Panc1 (cell line): Measurements from ENCODE around the gene TMEM50A. TPM values are rescaled to one million over a fixed set of nuclear protein-coding genes. Genes with fewer than 3 reads are reported as not detected.
"Not testable (repeated sequence)": the region's sequence is repeated elsewhere in the genome, so short reads cannot be mapped to it uniquely, and the experiment has no call there.

Source experiments
- ATAC-seq: fragments of 200-7000 bp; cut with Tn5 transposase; 2 replicates; pipeline ENCODE4 v1.9.1; 2020; ENCODE audit warnings: mild to moderate bottlenecking, moderate library complexity
- BruUV-seq: library from RNA; stranded (reverse); fragments of 400-500 nt; replicated peaks from 2 replicates; lab custom pipeline; 2021; lab: Mats Ljungman, UMichigan
- CTCF ChIA-PET: fragments of 300-600 bp; sonication (Branson Sonifier 250); formaldehyde crosslinking; loops from one replicate; lab custom pipeline; 2022; ENCODE audit warnings: antibody characterized with exemption; lab: Charles Lee
- POLR2A ChIA-PET: fragments of 300-600 bp; sonication (Branson Sonifier 250); formaldehyde crosslinking; loops from one replicate; lab custom pipeline; 2022; ENCODE audit warnings: antibody characterized with exemption; lab: Charles Lee
- DNase-seq: peaks from one replicate; pipeline ENCODE4 v3.0.0-alpha.2; 2010; ENCODE audit warnings: low read depth, low spot score
- H3K27ac ChIP-seq: 2 replicates; pipeline ENCODE4 v1.5.1; 2011; ENCODE audit warnings: mild to moderate bottlenecking, low read length, inconsistent platforms
- H3K27me3 ChIP-seq: fragments of 200-500 bp; sonication (Bioruptor generic); 2 replicates; pipeline ENCODE4 v1.6.0; 2014; ENCODE audit warnings: low read length, inconsistent platforms; ENCODE audit not compliant: control insufficient read depth, insufficient read depth
- H3K36me3 ChIP-seq: fragments of 200-500 bp; sonication (Bioruptor generic); 2 replicates; pipeline ENCODE4 v1.5.1; 2014; ENCODE audit warnings: inconsistent platforms, mild to moderate bottlenecking, low read length, moderate library complexity; ENCODE audit not compliant: control insufficient read depth, insufficient read depth
- H3K4me1 ChIP-seq: 2 replicates; pipeline ENCODE4 v1.5.1; 2011; ENCODE audit warnings: inconsistent platforms, mild to moderate bottlenecking, low read length, moderate library complexity; ENCODE audit not compliant: control insufficient read depth, insufficient read depth
- H3K4me3 ChIP-seq, 2 experiments: 2 replicates each; pipeline ENCODE4 v1.5.1; 2011 to 2012; ENCODE audit warnings: low read depth in 2 of 2, low read length in 2 of 2, mild to moderate bottlenecking in 2 of 2, inconsistent platforms in 1 of 2, moderate library complexity in 1 of 2
- H3K9me3 ChIP-seq: fragments of 200-500 bp; sonication (Bioruptor generic); 2 replicates; pipeline ENCODE4 v1.5.1; 2014; ENCODE audit warnings: low read depth, mild to moderate bottlenecking, inconsistent platforms, low read length, moderate library complexity; ENCODE audit not compliant: control insufficient read depth, insufficient read depth
- CTCF ChIP-seq: fragments of 450-650 bp; IDR thresholded peaks from 2 replicates; pipeline ENCODE4 v1.5.1; 2017; ENCODE audit warnings: mild to moderate bottlenecking
- in situ Hi-C: cut with HindIII; loops from 2 replicates; pipeline ENCODE4 v1.10.0; 2016; ENCODE audit warnings: low sequenced_read_pairs, low pct_unique_long_range_greater_than_20kb
- intact Hi-C: fragments of 100-400 bp; cut with micrococcal nuclease; formaldehyde crosslinking; loops from one replicate; pipeline ENCODE4 v1.10.0; 2022; ENCODE audit not compliant: unreplicated experiment
- total RNA-seq: library from RNA; stranded (reverse); gene quantifications from one replicate; pipeline ENCODE4 v1.2.1, GENCODE V29; 2021; ENCODE audit not compliant: unreplicated experiment

The TMEM50A gene
- total RNA-seq, 1 experiment from 2014 or later: 124 TPM

DNA sequence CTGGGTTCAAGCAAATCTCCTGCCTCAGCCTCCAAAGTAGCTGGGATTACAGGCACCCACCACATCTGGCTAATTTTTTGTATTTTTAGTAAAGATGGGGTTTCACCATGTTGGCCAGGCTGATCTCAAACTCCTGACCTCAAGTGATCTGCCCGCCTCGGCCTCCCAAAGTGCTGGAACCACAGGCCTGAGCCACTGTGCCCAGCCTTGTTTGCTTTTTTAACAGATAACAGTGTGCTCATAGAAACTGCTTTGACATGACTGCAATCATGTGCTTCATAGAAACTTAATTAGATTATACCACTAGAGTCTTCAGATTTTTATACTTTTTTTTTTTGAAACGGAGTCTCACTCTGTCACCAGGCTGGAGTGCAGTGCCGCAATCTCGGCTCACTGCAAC, 8.8 kb upstream of the TMEM50A start:
- H3K9me3 ChIP-seq, H3K27me3 ChIP-seq, H3K36me3 ChIP-seq, intact Hi-C loops, H3K4me3 ChIP-seq, H3K27ac ChIP-seq, POLR2A ChIA-PET, BruUV-seq, ATAC-seq, DNase-seq, in situ Hi-C loops, H3K4me1 ChIP-seq: not testable (repeated sequence)
- CTCF ChIA-PET: interaction anchor here (0.6 kb wide), 1 partner anchor 102 kb away, joined by 7 read pairs; no protein-coding TSS in a partner anchor

DNA sequence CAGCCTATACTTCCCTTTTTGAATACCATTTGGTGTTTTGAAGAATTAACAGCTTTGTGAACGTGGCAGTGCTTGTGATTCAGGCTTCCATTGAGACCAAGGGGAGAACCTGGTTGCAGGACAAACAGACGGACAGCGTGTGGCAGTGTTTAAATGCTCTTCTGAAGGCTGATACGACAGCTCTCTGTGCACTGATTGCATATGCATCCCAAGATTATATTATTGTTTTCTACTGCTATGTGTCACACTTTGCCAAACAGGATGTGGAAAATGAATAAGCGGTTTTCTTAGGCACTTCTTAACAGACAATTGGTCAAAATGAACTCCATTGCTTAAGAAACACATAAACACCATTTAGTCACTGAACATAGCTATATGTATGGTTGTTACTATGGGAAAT, 8.2 kb upstream of the TMEM50A start:
- TF ChIP-seq CTCF: peak; percentile 38; the same call in 1 of the 2 replicates
- H3K9me3 ChIP-seq, H3K36me3 ChIP-seq, H3K4me3 ChIP-seq, H3K27me3 ChIP-seq, H3K4me1 ChIP-seq, in situ Hi-C loops, H3K27ac ChIP-seq, BruUV-seq, POLR2A ChIA-PET, intact Hi-C loops: not testable (repeated sequence)
- DNase-seq (peak; percentile 65), ATAC-seq (peak; percentile 90)
- CTCF ChIA-PET: interaction anchor here (0.6 kb wide), 1 partner anchor 102 kb away, joined by 7 read pairs; no protein-coding TSS in a partner anchor

GRCh38 chr1:25336922-25337354, 1.2 kb upstream of the TMEM50A start:
- POLR2A ChIA-PET, DNase-seq, H3K36me3 ChIP-seq, in situ Hi-C loops, H3K9me3 ChIP-seq, H3K4me1 ChIP-seq, intact Hi-C loops, CTCF ChIA-PET, H3K27me3 ChIP-seq: not testable (repeated sequence)
- peak overlapping the region; percentile 63; the same call in 1 of the 2 replicates for H3K27ac ChIP-seq
- H3K4me3 ChIP-seq: peak overlapping the region; percentile 63 to 79
- TSS peak; percentile 89 for BruUV-seq
- peak; percentile 80 for ATAC-seq

DNA sequence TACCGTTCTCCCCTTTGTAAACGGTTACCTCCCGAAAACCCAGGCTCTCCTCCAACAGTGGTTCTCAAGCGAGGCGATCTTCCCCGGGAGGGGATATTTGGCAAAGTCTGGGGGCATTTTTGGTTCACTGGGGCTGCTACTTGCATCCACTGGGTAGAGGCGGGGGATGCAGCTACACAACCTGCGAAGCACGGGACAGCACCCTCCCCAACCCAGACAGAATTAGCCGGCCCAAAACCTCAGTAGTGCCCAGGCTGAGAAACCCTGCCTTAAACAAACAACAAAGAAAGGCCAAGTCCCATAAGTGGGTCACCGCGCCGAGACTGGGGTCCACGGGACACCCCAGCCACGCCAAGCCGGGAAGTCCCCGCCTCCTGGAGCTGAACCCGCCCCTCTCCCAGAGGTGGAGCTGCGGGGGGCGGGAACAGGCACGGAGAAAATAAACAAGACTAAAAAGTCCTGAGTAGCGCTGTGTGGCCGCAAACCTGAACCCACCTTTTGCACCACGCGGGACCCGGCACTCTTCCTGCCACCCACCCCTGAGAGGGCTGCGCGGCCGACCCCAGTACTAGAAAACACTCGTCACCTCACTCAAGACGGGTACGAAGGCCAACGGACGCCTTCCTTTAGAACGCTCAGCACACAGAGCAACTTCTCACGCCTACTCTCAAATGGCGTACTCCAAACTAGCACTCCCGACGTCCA, 499 bp upstream of the TMEM50A start:
- Histone ChIP-seq H3K4me3 (peak overlapping the region; percentile 65 to 94), H3K27ac (peak overlapping the region; percentile 87; the same call in 1 of the 2 replicates)
- POLR2A ChIA-PET: interaction anchor here (0.7 kb wide), 1 partner anchor 140 kb away, joined by 3 read pairs; no protein-coding TSS in a partner anchor
- peak; percentile 88 for ATAC-seq
- in situ Hi-C loops, DNase-seq, H3K27me3 ChIP-seq, H3K36me3 ChIP-seq, H3K4me1 ChIP-seq, CTCF ChIA-PET, intact Hi-C loops, H3K9me3 ChIP-seq, BruUV-seq: not testable (repeated sequence)
